ENCODE results near the gene RHBDF1.

RHBDF1 gene

DNA sequence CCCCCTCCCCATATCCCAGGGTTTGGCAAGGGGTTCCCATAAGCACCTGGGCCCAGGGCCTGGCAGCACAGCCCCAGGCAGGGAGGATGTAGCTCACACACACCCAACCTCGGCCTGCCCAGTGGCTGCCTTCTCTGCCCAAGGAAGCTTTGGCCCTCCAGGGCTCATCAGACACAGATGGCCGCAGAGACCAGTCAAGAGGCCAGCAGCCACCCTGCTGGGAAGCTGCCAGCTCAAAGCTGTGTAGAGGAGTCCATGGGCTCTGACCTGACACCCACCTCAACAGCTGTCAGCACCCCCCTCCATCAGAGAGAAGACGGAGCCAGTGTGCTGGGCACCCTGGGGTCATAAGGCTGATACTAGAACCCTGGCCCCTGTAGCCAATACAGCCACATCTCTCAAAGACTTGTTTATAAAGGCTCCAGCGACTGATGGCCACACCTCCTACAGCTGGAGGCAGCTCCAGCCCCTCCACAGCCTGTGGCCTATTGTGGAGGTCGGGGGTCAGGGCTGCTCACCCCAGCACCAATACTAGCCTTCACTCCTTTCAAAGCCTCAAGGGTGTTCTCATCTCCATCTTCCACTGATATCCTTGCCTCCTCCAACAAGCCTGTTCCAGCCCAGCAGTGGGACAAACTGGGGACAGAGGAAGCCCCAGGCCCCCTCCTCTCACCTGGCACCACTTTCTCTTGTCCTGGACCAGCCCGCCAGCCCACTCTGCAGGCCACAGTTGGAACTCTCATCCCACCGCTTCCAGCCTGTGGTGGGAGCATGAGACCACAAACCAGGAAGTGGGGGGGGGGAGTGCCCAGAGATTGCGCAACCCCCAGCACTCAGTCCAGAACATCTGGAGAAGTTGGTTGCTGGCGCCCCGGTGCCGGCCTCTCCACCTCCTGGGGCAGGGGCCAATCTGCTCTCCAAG, 3.4 kb upstream of the RHBDF1 start:
- DNase-seq = no peak

DNA sequence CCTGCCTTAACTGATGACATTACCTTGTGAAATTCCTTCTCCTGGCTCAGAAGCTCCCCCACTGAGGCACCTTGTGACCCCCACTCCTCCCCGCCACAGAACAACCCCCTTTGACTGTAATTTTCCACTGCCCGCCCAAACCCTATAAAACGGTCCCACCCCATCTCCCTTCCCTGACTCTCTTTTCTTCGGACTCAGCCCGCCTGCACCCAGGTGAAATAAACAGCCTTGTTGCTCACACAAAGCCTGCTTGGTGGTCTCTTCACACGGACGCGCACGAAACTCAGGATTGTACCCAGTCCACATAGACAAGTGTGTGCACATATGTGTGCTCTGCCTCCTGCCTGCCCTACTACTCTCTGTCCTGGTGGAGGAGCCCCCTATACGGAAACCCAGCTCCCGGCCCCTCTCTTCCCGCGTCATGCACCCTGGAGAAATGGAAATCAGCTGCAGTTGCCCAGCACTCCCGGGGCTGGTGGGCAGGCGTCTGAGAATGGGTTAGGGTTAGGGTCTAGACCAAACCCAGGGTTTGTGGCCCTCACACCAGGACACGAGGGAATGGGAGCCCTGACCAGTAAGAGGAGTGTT, 2.4 kb upstream of the RHBDF1 start:
- no peak for DNase-seq

DNA sequence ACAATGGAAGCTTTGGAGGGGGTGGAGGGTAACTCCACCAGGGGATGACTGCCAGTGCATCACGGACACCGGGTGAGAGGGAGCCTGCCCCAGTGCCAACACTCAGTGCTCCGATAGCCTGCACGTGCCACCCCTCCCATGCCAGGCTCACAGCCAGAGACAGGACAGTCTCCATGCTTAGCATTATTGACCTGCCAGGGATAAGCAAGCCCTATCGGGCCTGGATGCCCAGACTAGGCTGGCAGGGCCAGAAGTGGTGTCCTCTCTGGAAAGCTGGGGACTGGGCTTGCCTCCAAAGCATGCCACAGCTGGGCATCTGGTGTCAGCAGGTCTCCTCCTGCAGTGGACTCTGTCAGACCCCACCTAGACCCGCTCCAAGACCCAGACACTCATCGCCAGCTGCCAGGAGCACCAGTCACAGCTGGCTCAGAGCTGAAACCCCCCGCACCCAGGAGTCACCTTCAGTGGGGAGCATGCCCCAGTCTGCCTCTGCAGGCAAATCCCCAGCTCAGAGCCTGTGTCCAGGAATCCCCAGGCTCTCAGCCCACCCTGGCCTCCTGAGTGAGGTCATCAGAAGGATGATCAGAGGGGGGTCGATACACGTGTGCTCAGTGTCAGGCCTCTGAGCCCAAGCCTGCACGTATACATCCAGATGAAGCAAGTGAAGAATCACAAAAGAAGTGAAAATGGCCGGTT, 1.8 kb upstream of the RHBDF1 start:
- DNase-seq = no peak

DNA sequence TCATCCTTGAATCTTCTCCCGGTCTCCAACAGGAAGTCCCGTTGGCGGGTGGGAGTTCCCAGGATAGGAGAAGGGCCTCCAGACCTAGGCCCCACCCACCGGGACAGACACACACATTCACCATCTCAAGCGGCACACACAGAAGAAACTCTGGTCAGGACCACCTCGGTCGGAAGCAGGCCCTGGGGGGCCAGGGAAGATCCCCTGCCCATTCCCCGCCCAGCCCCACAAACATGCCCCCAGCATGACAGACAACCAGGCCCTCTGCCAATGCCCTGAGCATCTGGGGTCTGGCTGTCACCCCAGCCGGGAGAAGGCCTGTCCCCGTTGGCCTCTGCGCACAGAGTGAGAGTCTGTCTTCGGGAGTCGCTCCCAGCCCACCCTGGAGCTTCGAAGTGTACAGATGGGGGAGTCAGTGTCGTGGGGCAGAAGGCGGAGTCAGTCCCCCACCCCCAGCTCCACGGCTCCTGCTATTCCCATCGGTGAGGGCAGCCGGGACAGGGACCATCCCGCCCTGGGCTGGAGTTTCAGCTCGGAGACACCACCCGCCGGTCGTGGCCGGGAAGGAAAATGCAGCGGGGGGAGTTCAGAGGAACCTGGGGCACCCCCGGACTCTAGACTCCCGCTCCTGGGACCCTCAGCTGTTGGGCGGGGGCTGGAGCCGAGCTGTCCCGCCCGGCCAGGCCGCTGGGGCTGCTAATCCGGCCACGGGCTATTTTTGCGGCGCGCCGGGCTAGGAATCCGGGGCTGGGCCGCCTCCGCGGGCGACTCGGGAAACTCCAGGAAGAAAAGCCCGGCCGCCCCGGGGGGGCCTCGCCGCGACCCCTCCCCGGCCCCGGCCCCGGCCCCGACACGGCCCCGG, 660 bp downstream of the RHBDF1 start:
- peak; percentile 82 for DNase-seq

DNA sequence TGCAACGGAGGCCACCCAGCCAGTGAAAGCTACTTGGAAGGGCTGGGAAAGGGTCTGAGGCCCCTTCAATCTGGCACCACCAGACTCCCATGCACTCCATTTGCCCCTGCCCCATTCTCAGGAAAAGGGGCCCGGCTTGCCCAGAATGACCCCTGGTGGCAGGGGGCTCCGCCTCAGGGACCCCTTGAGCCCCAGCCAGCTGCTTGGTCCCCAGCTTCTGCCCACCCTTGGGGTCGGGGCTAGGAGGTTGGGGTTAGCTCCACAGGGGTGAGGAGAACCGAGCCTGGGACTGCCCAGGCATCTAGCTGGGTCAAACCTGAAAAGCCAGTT, 1.3 kb downstream of the RHBDF1 start:
- no peak for DNase-seq

DNA sequence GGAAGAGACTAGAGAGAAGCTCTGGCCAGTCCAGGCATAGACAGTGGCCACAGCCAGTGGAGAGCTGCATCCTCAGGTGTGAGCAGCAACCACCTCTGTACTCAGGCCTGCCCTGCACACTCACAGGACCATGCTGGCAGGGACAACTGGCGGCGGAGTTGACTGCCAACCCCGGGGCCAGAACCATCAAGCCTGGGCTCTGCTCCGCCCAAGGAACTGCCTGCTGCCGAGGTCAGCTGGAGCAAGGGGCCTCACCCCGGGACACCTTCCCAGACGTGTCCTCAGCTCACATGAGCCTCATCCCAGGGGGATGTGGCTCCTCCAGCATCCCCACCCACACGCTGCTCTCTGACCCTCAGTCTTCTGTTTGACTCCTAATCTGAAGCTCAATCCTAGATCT, 3.2 kb downstream of the RHBDF1 start:
- no peak for DNase-seq

DNA sequence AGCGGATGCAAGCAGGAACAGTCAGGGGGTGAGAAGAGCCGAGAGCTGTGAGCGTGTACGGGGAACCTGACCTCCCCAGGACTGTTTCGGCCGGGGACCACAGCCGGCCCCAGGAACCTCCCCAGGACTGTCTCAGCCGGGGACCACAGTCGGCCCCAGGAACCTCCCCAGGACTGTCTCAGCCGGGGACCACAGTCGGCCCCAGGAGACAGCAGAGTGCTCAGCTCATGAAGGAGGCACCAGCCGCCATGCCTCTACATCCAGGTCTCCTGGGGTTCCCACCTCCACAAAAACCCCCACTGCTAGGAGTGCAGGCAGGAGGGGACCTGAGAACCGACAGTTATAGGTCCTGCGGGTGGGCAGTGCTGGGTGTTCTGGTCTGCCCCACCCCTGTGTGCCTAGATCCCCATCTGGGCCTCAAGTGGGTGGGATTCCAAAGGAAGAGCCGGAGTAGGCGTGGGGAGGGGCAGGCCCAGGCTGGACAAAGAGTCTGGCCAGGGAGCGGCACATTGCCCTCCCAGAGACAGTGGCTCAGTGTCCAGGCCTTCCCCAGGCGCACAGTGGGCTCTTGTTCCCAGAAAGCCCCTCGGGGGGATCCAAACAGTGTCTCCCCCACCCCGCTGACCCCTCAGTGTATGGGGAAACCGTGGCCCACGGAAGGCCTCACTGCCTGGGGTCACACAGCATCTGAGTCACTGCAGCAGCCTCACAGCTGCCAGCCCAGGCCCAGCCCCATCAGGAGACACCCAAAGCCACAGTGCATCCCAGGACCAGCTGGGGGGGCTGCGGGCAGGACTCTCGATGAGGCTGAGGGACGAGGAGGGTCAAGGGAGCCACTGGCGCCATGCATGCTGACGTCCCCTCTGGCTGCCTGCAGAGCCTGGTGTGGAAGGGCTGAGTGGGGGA, 4.3 kb downstream of the RHBDF1 start:
- no peak for DNase-seq

DNA sequence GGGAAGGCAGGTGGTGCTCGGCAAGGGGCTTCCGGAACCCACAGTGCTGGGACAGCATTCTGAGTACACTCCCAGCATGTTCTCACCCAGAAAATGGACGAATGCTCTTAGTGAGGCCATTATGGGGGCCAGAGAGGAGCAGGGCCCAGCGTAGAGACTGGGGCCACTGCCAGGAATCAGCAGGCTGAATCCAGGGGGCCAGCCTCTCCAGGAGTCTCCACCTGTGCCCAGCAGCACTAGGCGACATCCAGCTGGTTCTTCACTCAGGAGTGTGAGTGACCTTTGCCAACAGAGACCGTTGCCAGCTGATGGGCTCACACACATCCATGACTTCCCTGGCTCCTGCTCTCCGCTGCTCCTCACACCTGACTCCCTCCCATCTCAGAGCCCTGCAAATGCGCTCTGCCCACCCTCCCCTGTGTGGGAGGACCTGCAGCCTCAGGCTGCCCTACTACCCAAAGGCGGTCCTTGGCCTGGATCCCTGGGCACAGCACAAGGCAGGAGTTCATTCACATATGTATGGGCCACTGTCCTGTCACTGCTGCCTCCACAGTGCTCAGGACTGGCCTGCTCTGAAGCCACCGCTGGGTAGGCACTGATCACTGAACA, 5.1 kb downstream of the RHBDF1 start:
- no peak for DNase-seq

DNA sequence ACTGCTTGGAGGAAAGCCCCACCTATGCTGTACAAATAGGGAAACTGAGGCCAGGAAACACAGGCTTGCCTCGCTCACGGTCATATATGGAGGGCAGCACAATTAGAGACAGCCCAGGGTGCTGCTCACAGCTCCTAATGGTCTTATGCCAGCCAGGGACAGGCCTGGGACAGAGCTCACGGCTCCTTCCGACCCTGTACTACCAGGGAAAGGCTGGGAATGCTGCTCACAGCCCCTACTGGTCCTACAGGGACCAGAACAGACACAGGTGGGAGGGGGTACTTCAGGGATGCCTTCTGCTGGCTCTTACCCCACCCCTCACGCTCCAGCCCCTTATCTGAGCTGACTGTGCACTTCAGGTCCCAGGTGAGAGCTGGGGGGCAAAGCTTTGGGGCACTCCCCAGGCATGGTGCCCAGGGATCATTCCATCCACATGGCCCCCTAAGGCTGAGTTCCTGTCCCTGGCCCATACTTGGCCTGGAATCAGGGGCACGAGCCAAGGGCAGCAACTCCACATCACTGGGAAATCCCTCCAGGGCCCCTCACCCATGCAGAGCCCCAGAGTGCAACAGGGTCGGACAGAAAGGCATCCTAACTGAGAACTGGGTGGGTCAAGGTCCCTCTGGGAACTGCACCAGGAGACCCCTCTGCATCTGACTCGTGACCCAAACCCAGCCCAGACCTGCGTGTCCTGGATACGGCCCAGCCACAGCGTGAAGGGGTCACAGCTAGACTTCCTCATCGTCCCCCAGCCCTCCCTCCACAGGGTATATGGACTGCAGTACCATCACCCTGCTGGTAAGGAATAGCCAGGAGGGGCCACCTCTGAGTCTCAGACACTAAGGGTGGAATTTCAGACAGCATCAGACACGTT, 5.9 kb downstream of the RHBDF1 start:
- no peak for DNase-seq

DNA sequence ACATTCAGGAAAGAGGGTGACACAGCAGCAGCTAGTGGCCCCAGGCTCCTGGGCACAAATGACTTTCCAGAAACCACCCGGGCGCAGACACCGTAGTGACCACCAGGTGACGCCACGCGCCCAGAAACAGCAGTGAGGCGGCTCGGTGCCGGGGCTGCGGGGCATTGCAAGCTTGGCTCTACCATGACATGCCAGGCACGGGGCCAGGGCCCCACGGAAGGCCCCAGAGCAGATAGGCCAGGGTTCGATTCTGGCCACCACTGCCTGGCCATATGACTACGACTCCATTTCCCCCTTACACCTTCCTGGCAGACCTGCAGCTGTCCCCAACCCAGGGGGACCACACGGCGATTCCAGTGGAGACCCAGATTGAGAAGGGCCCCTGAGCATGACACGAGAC, 6.7 kb downstream of the RHBDF1 start:
- DNase-seq = peak; percentile 61

DNA sequence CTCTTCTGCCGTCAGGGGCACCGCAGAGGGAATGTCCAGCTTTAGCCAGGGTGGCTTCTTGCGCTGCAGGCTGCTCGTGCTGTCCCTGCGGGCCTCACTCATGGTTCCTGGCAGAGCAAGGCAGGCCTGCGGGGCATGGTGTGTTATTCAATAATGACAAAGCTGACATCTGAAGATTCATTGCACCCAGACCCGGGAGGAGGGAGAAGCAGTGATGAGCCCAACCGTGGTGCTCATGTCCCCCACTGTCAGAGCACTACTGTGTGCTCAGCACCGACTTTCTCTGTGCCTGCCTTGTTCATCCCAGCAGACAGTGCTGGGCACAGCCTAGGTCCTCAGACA, 7.5 kb downstream of the RHBDF1 start:
- no peak for DNase-seq

DNA sequence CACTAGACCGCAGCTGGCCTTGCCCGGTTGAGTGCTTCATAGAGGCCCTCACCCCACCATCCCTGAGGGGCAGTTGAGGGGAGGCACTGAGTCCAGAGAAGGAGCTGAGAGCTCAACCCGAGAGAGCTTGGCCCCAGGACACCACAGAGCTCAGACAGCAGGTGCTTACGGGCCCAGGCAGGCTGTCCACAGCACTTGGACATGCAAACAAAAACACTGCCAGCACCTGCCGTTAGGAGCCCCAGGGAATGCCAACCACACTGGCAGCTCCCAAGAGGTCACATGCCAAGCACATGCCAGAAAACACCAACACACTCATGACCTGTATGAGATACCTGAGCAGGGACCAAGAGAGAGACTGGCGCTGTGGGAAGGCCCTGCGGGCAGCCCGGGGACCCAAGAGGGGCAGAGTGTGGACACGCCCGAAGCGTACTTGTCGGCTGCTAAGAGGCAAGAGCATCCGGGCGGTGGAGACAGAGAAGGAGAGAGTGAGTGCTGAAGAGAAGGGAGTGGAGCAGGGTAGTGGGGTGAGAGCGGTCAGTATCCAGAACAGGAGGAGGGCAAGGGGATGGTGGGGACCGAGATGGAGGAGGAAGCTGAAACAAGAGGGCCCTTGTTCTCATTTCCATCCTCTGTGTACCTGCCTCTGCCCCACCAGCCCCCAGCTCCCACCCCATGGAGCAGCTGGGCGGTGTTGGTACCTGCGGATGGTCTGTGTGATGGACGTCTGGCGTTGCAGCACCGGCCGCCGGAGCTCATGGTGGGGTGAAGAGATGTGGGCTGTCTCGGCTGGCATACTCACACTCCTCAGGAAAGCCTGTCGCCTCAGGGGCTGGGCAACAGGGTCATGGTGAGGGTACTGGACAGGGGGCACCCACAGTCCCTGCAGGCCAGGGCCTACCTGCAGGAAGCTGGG, 8.2 kb downstream of the RHBDF1 start:
- DNase-seq = no peak

DNA sequence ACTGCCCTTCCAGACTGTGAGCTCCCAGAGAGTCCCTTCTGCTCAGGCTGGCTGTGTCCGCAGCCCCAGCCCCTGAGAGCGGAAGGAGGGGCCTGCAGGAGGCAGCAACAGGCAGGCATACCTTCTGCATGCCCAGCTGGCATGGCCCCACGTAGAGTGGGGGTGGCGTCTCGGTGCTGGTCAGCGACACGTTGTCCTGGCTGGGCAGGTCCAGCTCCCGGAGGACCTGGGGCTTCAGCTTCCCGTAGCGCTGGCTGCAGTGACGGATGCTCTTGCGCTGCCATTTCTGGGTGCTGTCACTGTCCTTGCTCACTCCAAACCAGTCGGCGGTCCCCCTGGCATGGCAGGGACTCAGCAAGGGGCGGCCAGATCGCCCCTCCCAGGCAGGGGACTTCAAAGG, 9.0 kb downstream of the RHBDF1 start:
- no peak for DNase-seq

DNA sequence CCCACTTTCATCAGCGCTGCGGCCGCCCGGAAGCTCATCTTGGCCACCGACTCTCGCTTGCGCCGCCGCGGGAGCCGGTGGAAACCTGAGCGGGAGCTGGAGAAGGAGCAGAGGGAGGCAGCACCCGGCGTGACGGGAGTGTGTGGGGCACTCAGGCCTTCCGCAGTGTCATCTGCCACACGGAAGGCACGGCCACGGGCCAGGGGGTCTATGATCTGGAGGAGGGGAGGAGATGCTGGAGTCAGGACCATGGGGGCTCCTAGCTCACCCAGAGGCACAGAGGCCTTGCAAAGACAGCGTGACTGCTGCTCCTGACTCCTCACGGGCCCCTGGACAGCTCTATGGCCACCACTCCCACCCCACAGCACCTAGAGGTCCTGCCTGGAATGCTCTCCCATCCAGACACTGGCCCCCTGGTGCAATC, 9.5 kb downstream of the RHBDF1 start:
- DNase-seq = no peak

DNA sequence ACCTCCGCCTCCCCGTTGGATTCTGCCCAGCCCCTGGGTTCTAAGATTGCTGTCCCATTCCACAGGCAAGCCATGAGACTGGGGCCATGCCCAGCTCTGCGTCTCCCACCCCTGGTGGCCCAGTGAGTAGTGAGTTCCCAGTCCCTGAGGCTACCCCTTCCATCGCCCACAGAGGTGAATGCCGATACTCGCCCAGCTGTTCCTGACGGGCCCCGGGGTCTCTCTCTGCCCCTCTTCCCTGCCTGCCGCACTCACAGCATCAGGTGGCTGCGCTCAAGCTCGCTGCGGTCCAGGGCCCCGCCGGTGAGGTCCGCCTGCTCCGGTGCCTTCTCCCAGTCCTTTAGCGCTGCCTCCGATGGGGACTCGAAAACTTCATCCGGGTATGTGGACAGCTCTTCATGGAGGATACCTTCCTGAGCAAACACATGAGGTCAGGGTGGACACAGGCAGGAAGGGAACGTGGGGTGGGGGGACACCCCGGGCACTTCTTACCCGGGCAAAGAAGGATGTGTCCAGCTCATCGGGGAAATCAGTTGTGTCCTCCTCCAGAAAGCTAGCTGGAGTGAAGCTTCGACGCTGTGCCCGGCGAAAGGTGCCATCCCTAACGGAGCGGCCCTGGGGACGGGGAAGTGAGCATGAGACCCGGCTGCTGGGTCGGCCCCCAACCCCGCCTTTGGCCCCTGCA, 10.0 kb downstream of the RHBDF1 start:
- no peak for DNase-seq

DNA sequence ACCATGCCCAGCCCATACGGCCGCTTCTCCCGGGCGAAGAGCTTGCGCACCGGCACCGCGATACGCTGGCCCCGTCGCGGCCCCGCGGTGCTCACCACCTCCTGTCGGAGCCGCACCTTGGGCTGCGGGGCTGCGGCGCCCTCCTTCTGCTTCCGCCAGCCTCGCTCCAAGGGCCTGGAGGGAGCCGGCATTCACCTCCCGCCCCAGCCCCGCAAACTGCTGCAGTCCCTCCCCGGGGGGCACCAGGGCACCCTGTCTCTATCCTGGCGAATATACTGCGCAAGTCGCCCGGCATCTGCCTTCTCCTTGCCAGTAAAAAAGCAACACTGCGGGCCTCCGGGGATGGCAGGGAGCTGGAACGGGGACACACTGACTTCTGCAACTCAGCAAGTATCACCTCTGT, 10.6 kb downstream of the RHBDF1 start:
- DNase-seq = no peak

DNA sequence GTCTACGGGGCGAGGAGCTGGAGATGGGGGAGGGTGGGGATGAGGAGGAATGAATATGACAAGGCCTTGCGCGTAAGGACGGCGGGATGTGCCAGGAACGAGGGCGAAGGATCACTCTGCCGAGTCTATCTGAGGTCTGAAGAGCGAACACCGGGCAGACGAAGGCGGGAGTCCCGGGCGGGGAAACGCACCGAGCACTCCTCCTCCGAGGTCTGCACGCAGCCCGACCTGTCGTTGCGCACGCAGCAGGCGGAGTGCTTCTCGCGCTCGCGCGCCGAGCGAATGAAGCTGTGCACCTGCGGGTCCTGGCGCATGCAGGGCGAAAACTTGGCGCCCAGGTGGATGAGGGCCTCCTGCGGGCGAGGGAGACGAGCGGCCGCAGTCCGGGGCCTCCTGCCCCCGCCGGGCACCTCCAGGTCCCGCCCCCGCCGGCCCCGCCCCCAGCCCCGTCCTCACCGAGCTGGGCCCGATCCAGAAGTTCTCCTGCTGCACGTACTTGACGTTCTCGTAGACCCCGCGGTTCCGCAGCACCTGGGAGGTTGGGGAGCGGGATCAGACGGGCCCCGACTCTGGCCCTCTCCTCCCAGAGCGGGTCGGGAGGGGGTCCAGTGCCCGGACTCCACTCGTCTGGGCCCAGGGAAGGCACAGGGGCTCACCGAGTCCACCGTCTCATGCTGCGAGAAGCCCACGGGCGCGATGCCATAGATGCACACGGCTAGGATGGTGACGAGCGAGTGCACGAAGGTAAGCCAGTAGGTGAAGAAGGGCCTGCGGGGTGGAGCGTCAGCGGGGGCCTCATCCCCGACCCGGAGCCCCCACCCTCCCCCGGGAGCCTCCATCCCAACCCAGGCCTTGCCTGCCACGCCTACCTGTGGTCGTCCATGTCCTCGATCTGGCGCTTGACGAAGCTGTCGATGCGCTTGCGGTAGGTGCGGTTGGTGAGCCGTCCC, 11.2 kb downstream of the RHBDF1 start:
- no peak for DNase-seq

All from right kidney (tissue), 1 donor.